Testis (tissue), 3 donors: ENCODE results near the gene NFATC2. TPM values are rescaled to one million over a fixed set of nuclear protein-coding genes. Genes with fewer than 3 reads are reported as not detected.
"Not testable (repeated sequence)": the region's sequence is repeated elsewhere in the genome, so short reads cannot be mapped to it uniquely, and the experiment has no call there.

Source experiments
- DNase-seq: peaks from one replicate; pipeline ENCODE4 v3.0.0-alpha.2; 2019
- H3K27ac ChIP-seq, 2 donors: fragments of 200-600 bp; sonication (generic); one replicate each; pipeline ENCODE4 v1.5.1; 2019
- H3K27me3 ChIP-seq: fragments of 200-600 bp; sonication (generic); one replicate; pipeline ENCODE4 v1.5.1; 2019
- H3K36me3 ChIP-seq: fragments of 200-600 bp; sonication (generic); one replicate; pipeline ENCODE4 v1.5.1; 2017; ENCODE audit warnings: low read depth; ENCODE audit errors: missing control alignments
- H3K4me1 ChIP-seq: fragments of 200-600 bp; sonication (generic); one replicate; pipeline ENCODE4 v1.5.1; 2019
- H3K4me3 ChIP-seq, 2 donors: fragments of 200-600 bp; sonication (generic); one replicate each; pipeline ENCODE4 v1.5.1; 2017 to 2019
- H3K9me3 ChIP-seq: fragments of 200-600 bp; sonication (generic); one replicate; pipeline ENCODE4 v1.5.1; 2017
- POLR2A ChIP-seq: fragments of 450-650 bp; IDR thresholded peaks from one replicate; pipeline ENCODE4 v1.6.1; 2017; ENCODE audit warnings: antibody characterized with exemption, mild to moderate bottlenecking, moderate library complexity
- WGBS, 2 donors: methylation state at CpG; one replicate each; pipeline ENCODE4 v1.1.5; 2018; 5-methylcytosine and 5-hydroxymethylcytosine counted together
- intact Hi-C: fragments of 100-400 bp; cut with DNase I; formaldehyde crosslinking; loops from one replicate; pipeline ENCODE4 v1.15.1; 2023; ENCODE audit warnings: low total_unique reads
- polyA plus RNA-seq: library from polyadenylated mRNA; stranded (reverse); fragments of 350-450 nt; fragmentation: Illumina TruSeq; extraction: RNeasy Lipid Tissue Mini Kit (QIAGEN cat#74804); gene quantifications from one replicate; pipeline ENCODE4 v1.2.3, GENCODE V29; 2014; ENCODE audit warnings: low read depth, low replicate concordance; ENCODE audit not compliant: insufficient read depth
- total RNA-seq, 2 donors: library from RNA; depleted of rRNA; stranded (reverse); fragments of >200 nt; gene quantifications; one replicate each; pipeline ENCODE4 v1.2.3, GENCODE V29; 2016
- TF ChIP-seq, protein P1 (sequence below), 3 experiments: fragments of 450-650 bp in 2 of 3; fragments of 200-600 bp in 1 of 3; sonication (generic) in 1 of 3; IDR thresholded peaks; one replicate each; pipeline ENCODE4 v1.5.1; 2016 to 2019; ENCODE audit warnings: antibody characterized with exemption in 3 of 3, mild to moderate bottlenecking in 2 of 3, moderate library complexity in 1 of 3

Gene NFATC2
- total and polyA plus RNA-seq, 3 donors from 2014 or later, result 5.4 to 7.5 (median 6.5) TPM

DNA sequence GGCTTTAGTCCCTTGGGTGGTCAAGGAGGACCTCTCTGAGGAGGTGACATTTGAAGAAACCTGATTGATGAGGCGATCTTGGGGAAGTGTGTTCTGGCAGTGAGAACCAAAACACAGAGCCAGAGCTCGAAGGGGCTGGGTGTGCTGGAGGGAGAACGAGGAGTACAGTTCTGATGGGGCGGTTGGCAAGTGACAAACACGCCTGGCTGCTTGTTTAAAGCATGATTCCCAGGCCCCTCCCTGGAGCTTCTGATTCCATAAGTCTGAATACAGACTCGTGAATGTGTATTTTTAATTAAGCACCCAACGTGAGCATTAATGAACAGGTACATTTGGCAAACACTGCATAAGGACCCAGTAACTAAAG lies 886 bp upstream of the NFATC2 start:
- no peak for TF ChIP-seq POLR2A
- TF ChIP-seq, protein P1, sequence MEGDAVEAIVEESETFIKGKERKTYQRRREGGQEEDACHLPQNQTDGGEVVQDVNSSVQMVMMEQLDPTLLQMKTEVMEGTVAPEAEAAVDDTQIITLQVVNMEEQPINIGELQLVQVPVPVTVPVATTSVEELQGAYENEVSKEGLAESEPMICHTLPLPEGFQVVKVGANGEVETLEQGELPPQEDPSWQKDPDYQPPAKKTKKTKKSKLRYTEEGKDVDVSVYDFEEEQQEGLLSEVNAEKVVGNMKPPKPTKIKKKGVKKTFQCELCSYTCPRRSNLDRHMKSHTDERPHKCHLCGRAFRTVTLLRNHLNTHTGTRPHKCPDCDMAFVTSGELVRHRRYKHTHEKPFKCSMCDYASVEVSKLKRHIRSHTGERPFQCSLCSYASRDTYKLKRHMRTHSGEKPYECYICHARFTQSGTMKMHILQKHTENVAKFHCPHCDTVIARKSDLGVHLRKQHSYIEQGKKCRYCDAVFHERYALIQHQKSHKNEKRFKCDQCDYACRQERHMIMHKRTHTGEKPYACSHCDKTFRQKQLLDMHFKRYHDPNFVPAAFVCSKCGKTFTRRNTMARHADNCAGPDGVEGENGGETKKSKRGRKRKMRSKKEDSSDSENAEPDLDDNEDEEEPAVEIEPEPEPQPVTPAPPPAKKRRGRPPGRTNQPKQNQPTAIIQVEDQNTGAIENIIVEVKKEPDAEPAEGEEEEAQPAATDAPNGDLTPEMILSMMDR (IDR thresholded peaks at IDR 0.05), result no peak

DNA sequence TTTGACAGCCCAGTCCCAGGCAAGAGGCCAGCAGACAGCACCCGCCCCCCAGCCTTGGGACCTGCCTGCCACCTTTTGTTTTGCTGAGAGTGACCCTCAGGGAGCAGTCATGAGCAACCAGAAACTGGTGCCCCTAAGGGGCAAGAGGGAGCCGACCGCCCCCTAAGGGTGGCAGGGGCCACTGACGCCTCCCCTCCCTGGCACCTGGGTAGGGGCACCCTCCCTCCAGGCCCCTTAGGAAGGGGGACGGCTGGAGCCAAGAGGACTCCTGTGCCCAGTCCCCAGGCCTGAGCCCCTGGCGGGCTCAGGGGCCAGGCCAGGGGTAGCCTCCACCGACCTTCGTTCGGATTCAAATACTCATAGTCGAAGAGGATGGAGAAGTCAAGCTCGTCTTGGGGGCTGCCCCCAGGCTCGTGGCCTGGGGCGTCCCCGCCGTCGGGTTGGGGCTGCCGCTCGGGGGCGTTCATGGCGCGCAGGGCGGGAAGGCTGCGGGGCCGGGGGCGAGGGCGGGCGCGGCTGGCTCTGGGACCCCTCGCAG lies 417 bp downstream of the NFATC2 start:
- Histone ChIP-seq H3K27me3 (no peaks in the 10 kb centered on the region), H3K36me3 (no peaks in the 10 kb centered on the region), H3K4me1 (peaks cover 24% of the 10 kb centered on the region), H3K4me3 (peak overlapping the region; percentile 48 to 51), H3K9me3 (no peaks in the 10 kb centered on the region), H3K27ac (peak overlapping the region; percentile 55 to 65)
- intact Hi-C loops, result no loop called here
- DNase-seq, result no peak
- 22 to 31% methylated on average over 3 to 29 of the region's 29 CpGs for WGBS, 2 donors
- TF ChIP-seq POLR2A, result no peak
- TF ChIP-seq, protein P1 (IDR thresholded peaks at IDR 0.05), result peak in 1 of 3 experiments; percentile 26

More for the DNA sequence above, 886 bp upstream of the NFATC2 start:
- peak; percentile 33 for DNase-seq
- intact Hi-C loops, result no loop called here
- H3K27me3 ChIP-seq, result no peaks in the 10 kb centered on the region
- H3K4me1 ChIP-seq, result peaks cover 24% of the 10 kb centered on the region
- WGBS, 2 donors, result 23 to 28% methylated on average over 7 of the region's 7 CpGs
- no peak overlapping the region for H3K4me3 ChIP-seq
- H3K27ac ChIP-seq, result no peak overlapping the region
- H3K36me3 ChIP-seq, result no peaks in the 10 kb centered on the region
- no peaks in the 10 kb centered on the region for H3K9me3 ChIP-seq

DNA sequence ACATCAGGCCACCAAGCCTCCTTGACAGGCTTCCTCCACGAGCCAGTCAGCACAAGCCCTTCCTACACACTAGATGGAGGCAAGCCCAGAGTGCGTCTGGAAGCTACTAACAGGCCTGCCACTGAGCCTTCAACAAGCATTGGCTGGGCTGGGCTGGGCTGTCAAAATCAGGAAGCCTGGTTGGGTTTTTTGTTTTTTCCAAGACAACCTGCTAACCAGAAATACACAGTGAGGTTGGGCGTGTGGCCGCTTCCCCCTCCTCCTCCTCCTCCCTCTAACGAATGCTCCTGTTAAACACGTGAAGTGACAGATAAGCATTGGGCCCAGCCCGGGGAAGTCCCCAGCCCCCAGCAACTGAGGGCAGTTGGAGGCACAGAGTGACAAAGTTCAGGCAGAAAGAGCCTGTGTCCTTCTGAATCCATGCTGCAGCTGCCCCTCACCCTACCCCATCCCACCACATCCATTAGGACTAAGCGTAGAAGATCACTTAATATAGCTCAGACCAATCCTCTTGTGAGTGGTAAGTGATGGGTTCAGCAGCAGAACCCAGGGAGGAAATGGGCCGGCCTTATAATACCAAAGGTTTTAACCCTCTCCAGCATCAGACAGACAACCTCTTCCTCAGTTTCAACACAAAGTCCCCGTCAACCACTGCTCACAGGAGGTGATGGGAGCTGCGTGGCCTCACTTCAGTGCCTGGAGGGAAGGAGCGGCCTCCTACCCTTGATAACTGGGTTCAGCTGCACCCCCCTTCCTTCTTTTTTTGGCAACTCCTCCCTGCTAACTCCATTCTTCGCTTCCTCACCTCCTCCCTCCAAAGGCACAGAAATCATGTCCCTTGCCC lies 1.1 kb downstream of the NFATC2 start:
- WGBS, 2 donors, result 29% methylated on average over 13 of the region's 13 CpGs

DNA sequence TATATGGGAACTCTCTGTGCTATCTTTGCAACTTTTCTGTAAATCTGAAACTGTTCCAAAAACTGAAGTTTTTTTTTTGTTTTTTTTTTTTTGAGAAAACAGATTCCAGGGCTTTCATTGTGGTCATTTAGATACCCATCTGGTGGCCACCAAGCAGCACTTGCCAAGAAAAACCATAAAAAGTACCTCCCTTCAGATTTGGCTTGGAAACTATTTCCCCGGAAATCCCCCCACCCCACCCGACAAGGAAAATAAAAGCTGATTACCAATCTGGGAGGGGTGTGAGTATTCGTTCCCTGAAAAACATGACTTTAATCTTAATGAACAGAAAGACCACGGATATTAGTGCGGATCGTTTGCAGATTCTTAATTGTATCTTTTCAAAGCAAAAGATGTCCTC lies 1.9 kb downstream of the NFATC2 start:
- H3K4me3 ChIP-seq, result no peak overlapping the region
- TF ChIP-seq POLR2A, result no peak
- TF ChIP-seq, protein P1 (IDR thresholded peaks at IDR 0.05), result no peak
- H3K36me3 ChIP-seq, result no peaks in the 10 kb centered on the region
- 31 to 33% methylated on average over 6 of the region's 6 CpGs for WGBS, 2 donors
- H3K9me3 ChIP-seq, result no peaks in the 10 kb centered on the region
- no peaks in the 10 kb centered on the region for H3K27me3 ChIP-seq
- intact Hi-C loops, result no loop called here
- DNase-seq, result no peak
- H3K27ac ChIP-seq, result peak overlapping the region; percentile 55 to 65
- H3K4me1 ChIP-seq, result peaks cover 24% of the 10 kb centered on the region

More for the DNA sequence above, 1.1 kb downstream of the NFATC2 start:
- Histone ChIP-seq H3K36me3 (no peaks in the 10 kb centered on the region), H3K27ac (peak overlapping the region; percentile 55 to 65), H3K27me3 (no peaks in the 10 kb centered on the region), H3K9me3 (no peaks in the 10 kb centered on the region), H3K4me3 (peak overlapping the region in 1 of 2 donors; percentile 51), H3K4me1 (peaks cover 24% of the 10 kb centered on the region)
- DNase-seq, result peak; percentile 91
- intact Hi-C loops, result no loop called here
- TF ChIP-seq POLR2A, result no peak
- TF ChIP-seq, protein P1 (IDR thresholded peaks at IDR 0.05), result no peak

DNA sequence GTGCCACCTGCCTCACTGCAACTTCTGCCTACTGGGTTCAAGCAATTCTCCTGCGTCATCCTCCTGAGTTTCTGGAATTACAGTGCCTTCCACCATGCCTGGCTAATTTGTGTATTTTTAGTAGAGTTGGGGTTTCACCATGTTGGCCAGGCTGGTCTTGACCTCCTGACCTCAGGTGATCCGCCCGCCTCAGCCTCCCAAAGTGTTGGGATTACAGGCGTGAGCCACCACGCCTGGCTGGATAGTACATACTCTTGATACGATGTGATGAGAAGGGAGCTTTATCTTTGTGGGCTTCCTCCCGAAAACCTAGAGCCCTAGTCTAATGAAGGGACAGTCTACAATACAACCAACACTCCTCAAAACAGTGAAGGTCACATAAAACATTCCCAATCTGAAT lies 2.4 kb downstream of the NFATC2 start:
- 53 to 66% methylated on average over 7 of the region's 7 CpGs for WGBS, 2 donors
- Histone ChIP-seq H3K27ac (peak overlapping the region in 1 of 2 donors; percentile 11), H3K4me1 (peaks cover 24% of the 10 kb centered on the region)
- H3K4me3 ChIP-seq, H3K9me3 ChIP-seq, H3K36me3 ChIP-seq, H3K27me3 ChIP-seq, DNase-seq, intact Hi-C loops: not testable (repeated sequence)
